NOMO-1 treated with dmso at 0.1 percent for 144 hours (cell line): ENCODE results near the gene ATP6V1E1.
"Not testable (repeated sequence)": the region's sequence is repeated elsewhere in the genome, so short reads cannot be mapped to it uniquely, and the experiment has no call there.

Experiments used
- DNase-seq: peaks from one replicate; lab custom pipeline; 2025; ENCODE audit not compliant: unreplicated experiment; lab: John Stamatoyannopoulos, UW

The ATP6V1E1 gene

GRCh38 chr22:17628406-17629172, at the start of gene ATP6V1E1:
Gene ATP6V1E1 (minus strand): TSS chr22:17628749. CDS start chr22:17628635, 114 bp downstream.
- peak; percentile 94 for DNase-seq

DNA sequence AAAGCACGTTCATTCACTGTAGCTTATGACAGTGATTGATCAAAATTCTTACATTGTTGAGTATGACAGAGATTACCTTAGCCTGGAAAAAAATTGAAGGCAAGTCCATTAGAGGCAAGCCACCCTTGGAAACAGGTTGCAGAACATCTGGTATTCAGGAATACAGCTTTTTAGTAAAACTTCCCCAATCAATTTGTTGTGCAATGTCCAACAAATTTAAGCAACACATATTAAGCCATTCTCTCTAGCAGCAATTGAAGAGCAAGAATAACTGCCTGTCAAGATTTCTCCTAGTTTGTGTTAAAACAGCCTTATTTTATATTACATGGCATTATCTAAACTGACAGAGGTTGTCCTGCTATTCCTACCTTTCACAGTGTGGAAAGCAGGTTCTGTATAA, 47.0 kb upstream of the ATP6V1E1 start:
- DNase-seq = peak; percentile 7

DNA sequence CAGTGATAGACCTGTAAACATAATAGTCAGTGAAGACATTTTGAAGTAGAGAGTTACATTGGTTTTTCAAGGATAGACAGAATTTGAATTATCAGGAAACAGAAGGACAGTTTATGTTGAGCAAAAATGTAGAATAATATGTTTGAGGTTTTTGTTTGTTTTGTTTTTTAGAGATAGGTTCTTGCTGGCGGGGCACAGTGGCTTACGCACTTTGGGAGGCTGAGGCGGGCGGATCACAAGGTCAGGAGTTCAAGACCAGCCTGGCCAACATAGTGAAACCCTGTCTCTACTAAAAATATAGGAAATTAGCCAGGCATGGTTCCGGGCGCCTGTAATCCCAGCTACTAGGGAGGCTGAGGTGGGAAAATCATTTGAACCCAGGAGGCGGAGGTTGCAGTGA, 45.6 kb upstream of the ATP6V1E1 start:
- DNase-seq = no peak

DNA sequence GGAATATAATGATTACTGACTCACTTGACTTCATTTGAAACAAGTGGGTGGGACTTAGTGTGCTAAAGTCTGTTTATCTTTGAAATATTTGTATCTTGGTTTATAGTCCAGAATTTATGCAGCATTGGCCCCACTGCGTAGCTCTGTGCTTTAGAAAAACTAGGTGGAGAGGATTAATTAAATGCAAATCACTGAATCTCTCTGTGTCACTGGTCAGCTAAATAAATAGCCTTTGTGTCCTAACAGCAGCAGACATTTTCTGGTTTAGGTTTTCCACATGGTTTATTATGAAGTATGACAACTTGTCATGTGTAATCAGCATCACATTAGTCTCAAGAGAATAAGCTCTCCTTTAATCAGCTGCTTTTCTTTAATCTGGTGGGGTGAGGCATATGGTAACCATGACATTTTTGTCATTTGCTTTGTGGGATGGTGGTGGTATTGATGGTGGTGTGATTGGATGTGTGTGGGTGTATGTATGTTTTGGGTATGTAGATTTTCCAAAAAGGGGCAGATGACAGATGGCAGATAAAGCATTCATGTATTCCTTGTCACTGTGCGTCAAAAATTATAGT, 44.0 kb upstream of the ATP6V1E1 start:
- no peak for DNase-seq

DNA sequence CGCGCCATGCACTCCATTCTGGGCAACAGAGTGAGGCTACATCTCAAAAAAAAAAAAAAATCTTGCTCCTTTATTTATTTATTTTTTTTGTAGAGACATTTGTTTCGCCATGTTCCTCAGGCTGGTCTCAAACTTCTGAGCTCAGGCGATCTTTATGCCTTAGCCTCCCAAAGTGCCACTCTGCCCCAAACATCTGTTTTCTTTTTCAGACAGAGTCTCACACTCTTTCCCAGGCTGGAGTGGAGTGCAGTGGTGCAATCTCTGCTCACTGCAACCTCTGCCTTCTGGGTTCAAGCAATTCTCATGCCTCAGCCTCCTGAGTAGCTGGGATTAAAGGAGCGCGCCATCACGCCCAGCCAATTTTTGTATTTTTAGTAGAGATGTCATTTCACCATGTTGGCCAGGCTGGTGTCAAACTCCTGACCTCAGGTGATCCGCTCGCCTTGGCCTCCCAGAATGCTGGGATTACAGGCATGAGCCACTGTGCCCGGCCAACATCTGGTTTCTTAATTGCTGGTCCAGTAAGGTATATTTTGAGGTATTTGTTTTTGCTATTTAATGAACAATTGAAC, 43.1 kb upstream of the ATP6V1E1 start:
- DNase-seq = not testable (repeated sequence)

DNA sequence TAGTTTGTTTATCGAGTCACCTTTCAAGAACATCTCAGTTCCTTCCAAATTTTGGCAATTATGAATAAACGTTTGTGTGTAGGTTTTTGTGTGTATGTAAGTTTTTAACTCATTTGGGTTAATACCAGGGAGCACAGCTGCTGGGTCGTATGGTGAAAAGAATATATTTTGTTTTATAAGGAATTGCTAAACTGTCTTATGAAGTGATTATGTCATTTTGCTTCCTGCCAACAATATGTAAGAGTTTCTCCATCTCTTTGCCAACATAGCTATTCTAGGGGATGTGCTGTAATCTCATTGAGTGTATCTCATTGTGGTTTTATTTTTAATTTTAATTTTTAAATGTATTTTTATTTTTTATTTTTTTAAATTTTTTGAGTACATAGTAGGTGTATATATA, 37.3 kb upstream of the ATP6V1E1 start:
- no peak for DNase-seq

GRCh38 chr22:17665248-17665647, 36.7 kb upstream of the ATP6V1E1 start:
- no peak for DNase-seq

DNA sequence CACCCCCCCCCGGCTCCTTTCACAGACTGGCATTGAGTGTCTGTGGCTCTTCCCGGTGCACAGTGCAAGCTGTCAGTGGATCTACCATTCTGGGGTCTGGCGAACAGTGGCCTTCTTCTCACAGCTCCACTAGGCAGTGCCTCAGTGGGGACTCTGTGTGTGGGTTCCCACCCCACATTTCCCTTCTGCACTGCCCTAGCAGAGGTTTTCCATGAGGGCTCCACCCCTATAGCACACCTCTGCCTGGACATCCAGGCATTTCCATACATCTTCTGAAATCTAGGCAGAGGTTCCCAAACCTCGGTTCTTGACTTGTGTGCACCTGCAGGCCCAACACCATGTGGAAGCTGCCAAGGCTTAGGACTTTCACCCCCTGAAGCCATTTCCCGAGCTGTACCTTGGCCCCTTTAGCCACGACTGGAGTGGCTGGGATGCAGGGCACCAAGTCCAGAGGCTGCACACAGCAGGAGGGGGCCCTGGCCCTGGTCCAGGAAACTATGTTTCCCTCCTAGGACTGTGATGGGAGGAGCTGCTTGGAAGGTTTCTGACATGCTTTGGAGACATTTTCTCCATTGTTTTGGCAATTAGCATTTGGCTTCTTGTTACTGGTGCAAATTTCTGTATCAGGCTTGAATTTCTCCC, 36.0 kb upstream of the ATP6V1E1 start:
- no peak for DNase-seq

DNA sequence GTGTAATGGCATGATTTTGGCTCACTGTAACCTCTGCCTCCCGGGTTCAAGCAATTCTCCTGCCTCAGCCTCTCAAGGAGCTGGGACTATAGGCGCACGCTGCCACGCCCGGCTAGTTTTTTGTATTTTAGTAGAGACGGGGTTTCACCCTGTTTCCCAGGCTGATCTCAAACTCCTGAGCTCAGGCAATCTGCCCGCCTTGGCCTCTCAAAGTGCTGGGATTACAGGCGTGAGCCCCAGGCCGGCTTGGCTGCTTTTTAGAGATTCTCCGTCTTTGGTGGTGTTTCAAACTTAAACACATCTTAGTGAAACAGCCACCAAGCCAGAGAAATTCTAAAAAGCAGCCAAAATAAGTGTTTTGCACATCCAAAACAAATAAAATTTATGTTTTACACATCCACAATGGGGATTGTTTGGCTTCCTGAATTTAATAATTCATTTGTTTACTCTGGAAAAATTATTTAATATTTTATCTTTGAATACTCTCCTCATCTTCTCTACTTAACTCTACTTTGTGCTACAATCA, 28.4 kb upstream of the ATP6V1E1 start:
- no peak for DNase-seq

DNA sequence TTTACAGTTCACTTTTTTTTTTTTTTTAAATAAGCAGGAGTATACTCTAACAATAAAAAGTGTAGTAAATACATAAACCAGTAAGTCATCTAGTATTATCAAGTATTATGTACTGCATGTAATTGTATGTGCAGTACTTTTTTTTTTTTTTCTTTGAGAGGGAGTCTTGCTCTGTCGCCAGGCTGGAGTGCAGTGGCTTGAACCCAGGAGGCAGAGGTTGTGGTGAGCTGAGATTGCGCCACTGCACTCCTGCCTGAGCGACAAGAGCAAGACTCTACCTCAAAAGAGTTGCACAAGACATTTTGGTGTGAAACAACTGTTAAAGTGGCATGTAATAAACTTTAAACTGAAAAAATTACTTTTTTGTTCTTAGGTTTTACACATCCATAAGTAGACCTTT, 26.7 kb upstream of the ATP6V1E1 start:
- DNase-seq = peak; percentile 85

- no peak for DNase-seq
These were observed 20.0 kb upstream of the ATP6V1E1 start for GRCh38 chr22:17648569-17648968.

GRCh38 chr22:17647991-17648390, 19.4 kb upstream of the ATP6V1E1 start:
- peak; percentile 48 for DNase-seq

DNA sequence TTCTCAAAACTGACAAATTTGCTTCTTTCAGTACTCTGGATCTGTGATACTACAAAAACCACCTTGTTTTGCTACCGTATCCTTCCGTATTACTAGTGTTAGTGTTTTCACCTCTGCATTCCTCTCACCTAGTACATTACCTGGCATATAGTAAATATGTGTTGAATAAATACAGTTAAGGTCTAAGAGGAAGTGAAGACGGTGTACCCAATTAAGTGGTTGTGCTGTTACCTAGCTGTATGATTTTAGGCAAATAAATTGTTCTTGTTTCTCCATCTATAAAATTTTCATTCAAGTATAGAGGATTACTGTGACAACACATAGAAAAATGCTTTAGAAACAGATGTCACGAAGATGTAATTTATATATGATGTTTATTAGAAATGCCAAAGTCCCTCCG, 18.9 kb upstream of the ATP6V1E1 start:
- no peak for DNase-seq

DNA sequence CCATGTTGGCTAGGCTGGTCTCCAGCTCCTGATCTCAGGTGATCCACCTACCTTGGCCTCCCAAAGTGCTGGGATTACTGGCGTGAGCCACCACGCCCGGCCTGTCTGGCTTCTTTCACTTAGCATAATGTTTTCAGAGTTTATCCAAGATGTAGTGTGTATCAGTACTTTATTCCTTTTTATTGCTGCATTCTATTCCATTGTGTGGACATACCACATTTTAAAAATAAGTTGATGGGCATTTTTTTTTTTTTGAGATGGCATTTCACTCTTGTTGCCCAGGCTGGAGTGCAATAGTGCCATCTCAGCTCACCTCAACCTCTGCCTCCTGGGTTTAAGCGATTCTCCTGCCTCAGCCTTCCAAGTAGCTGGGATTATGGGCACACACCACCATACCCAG, 13.8 kb upstream of the ATP6V1E1 start:
- DNase-seq = not testable (repeated sequence)

DNA sequence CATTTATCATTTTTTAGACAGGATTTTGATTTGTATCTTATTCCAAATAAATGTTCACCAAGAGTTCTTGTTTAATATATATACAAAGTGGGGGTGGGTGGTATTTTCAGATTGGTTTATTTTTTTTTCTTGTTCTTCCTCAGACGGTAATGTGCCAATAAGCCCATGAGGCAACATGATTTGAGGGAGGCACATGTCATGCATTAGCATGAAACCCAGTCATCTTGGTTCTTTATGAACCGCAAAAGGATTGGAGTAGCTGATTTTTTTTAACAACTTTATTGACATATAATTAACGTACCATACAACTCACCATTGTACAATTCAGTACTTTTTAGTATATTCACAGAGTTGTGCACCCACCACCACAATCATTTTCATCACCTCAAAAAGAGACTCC, 12.7 kb upstream of the ATP6V1E1 start:
- no peak for DNase-seq

- no peak for DNase-seq
These were observed 10.7 kb upstream of the ATP6V1E1 start for GRCh38 chr22:17639247-17639741.

- peak; percentile 71 for DNase-seq
These were observed 10.1 kb upstream of the ATP6V1E1 start, which contains the start of gene BCL2L13 for GRCh38 chr22:17638432-17639246. Gene BCL2L13 (plus strand): TSS chr22:17638757. CDS start chr22:17655712, 16,955 bp downstream.

DNA sequence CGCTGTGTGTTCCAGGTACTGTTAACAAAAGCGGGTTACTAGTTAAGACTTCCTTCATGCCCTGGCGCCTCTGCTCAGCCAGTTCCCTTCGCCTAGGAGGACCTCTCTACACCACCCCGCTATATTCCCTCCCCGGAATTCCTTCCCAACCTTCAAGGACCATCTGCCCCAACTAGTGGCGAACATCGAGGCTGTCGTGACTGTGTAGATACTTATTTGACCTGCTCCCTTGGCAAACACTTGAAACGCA, 9.6 kb upstream of the ATP6V1E1 start:
- DNase-seq = peak; percentile 21

GRCh38 chr22:17637490-17638181, 9.1 kb upstream of the ATP6V1E1 start:
- DNase-seq = no peak

GRCh38 chr22:17636850-17637249, 8.3 kb upstream of the ATP6V1E1 start:
- DNase-seq = not testable (repeated sequence)
